ENCODE measurements around the gene DHRS4.

Gene DHRS4

GRCh38 chr14:23953464-23954278 is at the start of gene DHRS4:
TSS of gene DHRS4 (plus strand) at chr14:23953770. CDS start at chr14:23953789, 19 bp downstream.
- DNase-seq = peak; percentile 81

DNA sequence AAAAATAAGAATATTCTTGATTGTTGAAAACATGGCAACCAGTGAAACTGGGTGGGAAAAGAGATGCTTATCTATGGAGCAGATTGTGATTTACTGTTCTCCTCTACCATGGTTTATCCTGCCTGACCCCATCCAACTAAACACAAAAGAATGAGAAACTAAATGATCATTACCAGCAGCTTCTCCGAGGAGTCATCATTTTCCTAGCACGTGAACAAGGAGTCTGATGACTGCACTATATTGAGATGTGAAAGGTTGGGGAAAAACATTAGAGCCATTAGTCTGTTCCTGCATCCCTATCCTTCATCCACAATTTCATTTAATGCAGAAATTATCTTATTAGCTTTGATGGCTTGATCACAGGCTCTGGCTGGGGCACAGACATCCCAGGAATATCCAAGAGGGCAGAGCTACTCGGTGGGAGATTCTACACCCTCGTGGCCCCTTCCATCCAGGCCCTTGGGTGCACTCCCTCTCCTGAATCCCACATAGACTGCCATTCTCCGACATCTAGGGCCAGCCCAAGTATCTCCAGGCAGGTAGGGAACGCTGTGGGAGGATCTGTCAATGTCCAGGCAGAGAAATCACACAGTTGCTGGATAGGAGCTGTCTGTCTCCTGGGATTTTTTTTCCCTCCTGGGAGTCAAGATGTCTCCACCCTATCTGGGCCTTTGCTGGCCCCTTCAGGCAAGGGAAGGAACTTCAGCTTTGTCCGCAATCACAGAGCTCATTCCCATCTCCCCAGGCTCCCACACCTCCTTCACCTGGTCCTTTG is 43.3 kb upstream of the DHRS4 start:
- DNase-seq = peak; percentile 47

DNA sequence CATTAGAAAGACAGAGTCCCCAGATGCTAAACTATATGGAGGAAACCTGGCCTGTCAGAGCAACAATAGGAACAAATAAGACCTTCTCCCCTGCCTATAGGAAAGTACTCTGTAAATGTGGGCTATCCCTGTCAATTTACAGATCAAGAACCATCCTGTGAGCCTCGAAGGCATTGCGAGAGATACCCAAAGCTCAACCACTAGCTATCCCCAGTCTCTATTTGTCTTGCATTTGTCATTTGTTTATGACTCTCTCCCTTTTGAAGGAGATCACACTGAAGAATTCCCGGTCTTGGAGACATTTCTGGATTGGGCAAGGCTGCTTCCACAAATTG is 42.7 kb upstream of the DHRS4 start:
- no peak for DNase-seq

GRCh38 chr14:23915559-23915958 is 38.0 kb upstream of the DHRS4 start:
- DNase-seq = no peak

DNA sequence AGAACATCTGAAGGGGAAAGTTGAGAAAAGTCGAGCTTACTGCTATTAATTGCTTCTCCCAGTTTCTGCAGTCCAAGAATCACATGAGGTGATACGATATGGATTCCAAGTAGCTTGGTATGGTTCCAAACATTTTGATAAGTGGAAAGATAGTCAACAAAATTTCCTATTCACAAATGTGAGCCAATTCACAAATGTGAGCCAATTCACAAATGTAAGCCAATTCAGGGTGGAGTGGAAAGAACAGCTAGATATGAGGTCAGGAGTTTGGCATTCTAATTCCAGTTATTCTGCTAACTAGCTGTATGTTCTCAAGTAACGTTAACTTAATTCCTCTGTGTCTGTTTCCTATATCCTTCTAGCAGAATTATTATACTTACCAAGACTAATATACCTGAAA is 37.6 kb upstream of the DHRS4 start:
- DNase-seq = no peak

- no peak for DNase-seq
These were observed 37.1 kb upstream of the DHRS4 start for GRCh38 chr14:23916446-23916845.

DNA sequence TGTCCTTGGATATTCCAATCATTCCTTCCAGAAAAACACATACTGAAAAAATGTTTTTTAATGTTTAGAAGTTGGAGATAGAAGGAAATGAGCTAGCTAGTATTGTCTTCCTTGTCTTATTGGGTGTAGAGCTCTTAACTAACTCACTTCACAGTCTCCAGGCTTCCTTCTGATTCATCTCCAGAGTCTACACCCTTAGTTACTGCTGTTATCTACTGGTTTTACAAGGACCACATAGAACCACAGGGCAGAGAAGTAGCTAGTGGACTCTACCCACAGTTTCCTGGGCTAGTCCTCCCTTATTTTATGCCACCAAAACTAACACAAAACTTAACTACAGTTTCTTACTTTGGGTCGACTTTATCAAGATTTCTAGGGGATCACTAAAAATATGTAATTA is 31.0 kb upstream of the DHRS4 start:
- DNase-seq = no peak

DNA sequence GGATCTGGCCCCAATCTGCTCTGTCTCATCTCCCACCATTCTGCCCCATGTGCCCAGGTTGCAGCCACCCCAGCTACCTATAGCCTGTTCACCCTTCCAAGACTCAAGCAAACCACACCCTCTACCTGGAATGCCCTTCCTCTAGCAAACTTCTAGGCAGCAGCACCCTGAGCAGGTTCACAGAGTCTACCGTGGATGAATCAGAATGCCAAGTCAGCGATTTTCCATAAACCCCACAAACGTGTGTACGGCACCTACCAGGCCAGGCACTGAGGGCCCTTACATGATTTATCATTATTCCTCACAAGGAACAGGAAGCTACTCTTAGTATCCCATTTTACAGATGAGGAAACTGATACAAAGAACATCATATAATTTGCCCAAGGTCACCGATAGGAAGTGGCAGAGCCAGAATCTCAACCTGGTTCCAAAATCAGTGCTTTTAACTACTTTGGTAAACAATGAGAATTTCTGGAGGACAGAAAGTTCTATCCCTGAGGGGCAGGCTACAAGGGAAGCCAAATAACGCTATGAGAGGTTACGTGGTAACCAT is 28.0 kb upstream of the DHRS4 start:
- DNase-seq = no peak

- no peak for DNase-seq
These were observed 27.0 kb upstream of the DHRS4 start for GRCh38 chr14:23926543-23926942.

DNA sequence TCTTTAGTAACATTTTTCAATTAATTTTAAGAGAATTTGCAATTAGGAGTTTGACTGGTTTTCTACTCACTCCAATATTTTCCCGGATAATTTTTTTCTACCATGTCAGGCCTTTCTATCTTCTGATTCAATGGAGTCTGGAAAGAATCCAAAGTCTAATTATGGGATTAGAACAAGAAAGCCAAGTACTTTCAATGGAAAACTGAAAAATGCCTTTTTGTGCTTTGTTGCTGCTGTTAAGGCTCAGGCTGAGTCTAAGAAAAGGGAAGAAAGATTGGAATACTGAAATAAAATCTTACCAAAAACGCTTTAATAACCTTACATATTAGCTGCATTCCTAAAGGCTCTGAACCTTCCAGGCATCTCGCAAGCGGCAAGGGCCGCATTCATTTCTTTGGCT is 24.4 kb upstream of the DHRS4 start:
- DNase-seq = no peak

DNA sequence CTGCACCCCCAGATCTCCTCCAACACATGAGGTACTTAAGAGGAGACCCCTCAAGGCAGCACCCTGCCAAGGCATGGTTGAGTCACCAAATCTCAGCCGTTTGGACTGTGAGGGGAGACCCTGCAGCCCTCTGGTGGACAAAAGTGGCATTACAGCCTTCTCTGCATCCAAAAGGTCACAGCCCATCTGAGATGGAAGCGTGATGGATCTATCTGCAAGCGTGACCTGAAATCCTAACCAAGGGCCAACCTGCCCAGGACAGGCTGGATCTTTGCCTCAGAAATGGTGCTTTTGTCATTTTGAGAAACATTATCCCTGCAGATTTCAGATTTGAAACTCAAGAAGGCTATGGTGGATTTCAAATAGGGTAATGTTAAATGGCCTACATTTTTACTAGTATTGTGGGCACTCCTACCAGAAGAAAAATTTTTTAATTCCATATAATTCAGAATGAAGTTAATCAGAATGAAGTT is 23.7 kb upstream of the DHRS4 start:
- peak; percentile 42 for DNase-seq

DNA sequence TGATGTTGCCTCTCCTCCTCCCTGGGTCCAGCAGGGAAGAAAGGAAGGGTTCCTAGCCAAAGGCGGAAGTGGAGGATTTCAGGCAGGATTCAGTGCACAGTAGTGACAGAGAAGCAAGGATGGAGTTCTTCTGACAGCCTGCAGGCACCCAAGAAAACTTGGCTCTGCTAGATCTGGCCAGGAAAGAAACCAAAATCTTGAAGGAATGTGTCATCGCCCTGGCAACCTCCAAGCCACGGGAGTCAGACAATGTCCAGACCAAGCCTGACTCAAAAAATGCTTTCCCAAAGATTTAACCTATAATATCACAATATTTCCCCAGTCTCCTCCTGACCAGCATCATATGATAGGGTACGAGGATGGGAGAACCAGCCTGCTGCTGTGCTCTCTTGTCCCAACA is 22.8 kb upstream of the DHRS4 start:
- no peak for DNase-seq

DNA sequence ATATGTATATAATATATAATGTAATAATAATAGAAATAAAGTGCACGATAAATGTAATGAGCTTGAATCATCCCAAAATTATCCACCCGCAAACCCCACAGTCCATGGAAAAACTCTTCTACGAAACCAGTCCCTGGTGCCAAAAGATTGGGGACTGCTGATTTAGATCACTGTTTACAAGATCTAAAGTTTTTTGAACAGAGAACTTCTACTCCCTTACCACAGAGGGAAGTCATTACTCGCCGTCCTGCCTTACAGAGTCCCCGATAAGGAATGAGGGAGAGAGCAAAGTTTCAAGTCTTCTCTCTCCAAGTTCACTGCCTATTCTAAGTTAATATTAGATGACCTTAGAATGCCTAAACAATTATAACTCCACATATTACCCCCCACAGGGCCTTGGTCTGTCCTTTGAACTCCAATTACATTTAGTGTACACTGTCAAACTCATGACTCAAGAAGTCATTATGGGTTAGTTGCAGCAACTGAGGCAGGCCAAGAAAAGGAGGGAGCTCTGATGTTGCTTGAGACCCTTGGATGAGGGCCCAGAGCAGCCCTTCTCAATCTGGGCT is 21.8 kb upstream of the DHRS4 start:
- DNase-seq = no peak

DNA sequence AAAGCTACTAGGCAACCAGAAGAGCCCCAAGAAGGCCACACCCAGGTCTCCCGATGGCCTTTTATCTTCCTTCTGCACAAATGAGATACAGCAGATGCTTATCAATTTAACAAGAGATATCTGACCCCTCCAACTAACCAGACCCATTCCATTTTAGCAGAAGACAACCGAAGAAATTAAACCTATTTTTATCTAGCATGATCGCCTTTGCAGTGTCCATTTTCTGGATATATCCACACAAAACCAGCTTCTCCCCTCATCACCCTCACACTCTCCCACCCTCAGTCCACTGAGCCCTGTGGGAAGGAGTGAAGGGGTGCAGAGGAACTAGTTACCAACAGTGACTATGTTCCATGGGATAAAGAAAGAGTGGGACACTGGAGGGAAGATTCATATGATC is 20.9 kb upstream of the DHRS4 start:
- no peak for DNase-seq

DNA sequence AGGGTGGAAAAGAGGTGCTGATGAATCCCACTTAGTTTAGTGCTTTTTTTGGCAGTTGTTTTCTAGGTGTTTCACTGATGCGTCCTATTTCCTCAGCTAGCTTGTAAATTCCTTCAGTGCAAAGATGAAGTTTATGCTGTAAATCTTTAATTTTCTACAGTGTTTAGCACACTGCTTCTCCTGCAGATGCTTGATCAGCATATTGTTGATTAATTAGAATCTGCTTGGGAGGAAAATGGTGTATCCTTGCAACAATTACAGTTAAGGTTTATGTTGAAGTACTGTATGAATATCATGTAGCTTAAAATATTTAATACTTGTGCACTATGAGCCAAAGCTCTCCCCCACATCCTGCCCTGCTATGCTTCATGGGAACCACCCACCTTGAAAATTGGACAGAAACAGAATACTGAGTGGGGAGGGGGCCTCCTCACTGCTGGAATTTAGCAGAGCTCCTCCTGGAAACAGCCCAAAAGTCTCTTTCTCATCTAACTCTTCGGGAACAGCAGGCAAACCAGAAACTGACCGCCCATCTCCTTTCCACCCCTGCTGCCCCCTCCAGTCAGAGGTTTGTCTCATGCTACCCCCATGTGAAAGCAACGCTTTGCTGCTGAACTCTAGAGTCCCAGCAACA is 20.3 kb upstream of the DHRS4 start:
- no peak for DNase-seq

- no peak for DNase-seq
These were observed 19.8 kb upstream of the DHRS4 start for GRCh38 chr14:23933742-23934128.

DNA sequence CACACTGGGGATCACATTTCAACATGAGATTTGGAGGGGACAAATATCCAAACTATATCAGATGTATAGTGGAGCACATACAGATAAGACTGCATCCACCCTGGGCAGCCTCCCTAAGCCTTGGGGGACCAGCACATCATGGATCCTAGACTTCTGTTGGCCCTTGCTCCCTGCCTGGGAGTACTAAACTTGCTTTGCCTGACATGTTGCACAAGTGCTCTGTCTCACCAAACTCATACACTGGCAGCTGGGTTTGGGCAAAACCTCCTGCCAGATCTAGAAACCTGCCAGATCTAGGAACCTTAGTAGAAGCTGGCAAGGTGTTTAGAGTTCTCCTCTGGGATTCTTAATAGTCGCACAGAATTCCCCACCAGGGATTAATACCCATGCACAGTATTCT is 18.4 kb upstream of the DHRS4 start:
- DNase-seq = no peak

- DNase-seq = no peak
These were observed 17.3 kb upstream of the DHRS4 start for GRCh38 chr14:23936084-23936829.

GRCh38 chr14:23937203-23937602 is 16.4 kb upstream of the DHRS4 start:
- DNase-seq = no peak

DNA sequence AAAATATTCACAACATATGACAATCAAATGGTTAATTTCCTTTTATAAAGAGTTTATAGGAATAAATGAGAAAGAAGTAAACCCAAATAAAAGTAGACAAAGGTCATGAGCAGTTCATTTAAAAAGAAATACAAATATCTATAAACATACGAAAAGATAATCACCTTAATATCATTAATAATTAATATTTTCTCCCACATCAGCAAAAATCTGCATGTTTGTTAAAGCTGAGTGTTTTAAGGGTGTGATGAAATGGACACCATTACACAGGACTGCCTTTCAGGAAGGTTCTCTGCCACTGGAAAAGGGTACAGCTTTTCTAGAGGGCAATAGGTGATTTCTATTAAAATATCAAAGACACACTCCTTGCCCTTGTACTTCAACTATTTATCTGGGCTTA is 14.7 kb upstream of the DHRS4 start:
- no peak for DNase-seq

DNA sequence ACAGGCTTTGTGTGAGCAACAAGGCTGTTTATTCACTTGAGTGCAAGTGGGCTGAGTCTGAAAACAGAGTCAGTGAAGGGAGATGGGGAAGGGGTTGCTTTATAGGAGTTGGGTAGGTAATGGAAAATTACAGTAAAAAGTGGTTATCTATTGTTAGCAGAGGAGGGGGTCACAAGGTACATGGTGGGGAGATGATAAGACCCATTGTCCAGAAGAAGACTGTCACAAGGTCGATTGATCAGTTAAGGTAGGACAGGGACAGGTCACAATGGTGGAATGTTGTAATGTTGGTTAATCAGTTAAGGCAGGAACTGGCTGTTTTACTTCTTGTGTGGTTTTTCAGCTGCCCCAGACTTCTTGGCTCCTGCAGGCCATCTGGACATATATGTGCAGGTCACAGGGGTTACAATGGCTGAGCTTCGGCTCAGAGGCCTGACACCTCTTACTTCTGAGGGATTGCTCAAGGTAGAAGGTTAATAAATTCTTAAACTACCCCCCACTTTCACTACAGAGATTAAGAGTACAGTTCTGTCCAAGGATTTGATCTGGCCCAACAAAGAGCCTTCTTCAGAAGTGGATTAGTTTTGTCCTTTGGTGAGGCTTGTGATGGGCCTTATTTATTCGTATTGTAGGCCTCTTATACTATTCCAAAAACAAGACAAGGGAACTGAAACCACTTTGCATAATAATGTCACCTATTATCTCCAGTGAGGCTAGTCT is 13.8 kb upstream of the DHRS4 start:
- DNase-seq = no peak

DNA sequence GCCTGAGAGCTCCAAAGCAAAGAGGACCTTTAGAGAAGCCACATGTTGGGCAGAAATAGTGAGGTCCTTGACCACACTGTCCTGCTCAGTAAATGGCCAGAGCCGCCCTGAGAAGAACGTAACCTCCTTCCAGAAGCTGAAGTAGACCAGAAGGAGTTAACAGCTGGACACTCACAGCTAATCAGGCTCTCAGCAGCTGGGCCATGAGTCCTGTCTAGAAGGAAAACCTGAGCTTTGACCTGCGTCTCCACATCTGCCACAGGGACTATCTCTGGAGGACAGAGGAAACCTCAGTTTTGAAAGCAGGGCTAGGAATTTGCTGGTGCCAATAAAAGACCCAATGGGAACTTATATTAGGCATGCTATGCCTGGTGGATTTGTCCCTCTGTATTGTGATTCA is 12.3 kb upstream of the DHRS4 start:
- DNase-seq = no peak
